ENCODE measurements around the gene SLC12A6. TPM values are rescaled to one million over a fixed set of nuclear protein-coding genes. Genes with fewer than 3 reads are reported as not detected.
A peak's percentile ranks its signal among the peaks of the same experiment; 100 is the strongest.
"Not testable (repeated sequence)": the region's sequence is repeated elsewhere in the genome, so short reads cannot be mapped to it uniquely, and the experiment has no call there.

SLC12A6 gene
- 10 to 100 TPM; 42.0 to 44.9 TPM for total RNA-seq

DNA sequence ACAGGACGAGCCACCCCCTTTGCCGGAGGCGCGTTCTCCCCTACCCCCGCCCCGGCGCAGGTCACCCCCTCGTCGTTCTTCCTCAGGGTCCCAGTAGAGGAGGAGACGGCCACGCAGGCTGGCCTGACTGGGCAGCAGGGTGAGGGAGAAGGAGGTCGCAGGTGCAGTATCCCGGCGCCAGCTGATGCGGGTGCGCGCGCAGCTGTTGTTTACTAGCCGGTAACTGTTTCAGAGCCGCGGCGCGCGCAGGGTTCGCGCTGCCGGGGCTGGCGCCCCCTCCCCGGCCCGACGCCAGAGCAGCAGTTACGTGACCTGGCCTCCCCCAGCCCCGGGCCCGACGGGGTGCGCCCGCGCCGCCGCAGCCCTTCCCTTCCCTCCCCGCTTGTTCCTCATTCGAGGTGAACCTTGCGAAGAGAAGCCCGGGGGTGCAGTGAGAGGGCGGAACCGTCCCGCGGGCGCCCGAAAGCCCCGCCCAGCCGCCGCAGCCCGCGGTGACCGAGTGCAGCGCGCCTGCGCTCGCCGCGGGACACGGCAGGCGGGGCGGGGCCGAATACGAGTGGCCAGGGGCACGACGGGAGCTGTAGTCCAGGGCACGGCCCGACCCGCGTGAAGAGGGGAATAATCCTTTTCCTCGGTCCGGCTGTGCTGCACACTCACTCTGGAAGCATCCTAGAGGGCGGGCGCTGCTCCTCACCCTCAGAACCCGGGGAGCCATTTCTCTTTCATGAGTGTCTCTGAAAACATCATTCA lies at the start of gene SLC12A6:
Gene SLC12A6, minus strand, starts transcription at position 225 of the 750 bp plus-strand sequence. CDS start 1,101 bp downstream, outside the sequence.
- Mint-ChIP-seq H3K36me3 (peaks cover 21% of the 10 kb centered on the region), H3K4me3 (peak within 1 kb of the TSS; percentile 96), H3K4me1 (peaks cover 40% of the 10 kb centered on the region), H3K9me3 (no peaks in the 10 kb centered on the region), H3K27me3 (no peaks in the 10 kb centered on the region), H3K27ac (peak within 1 kb of the TSS; percentile 99)
- peak; percentile 84 for ATAC-seq (ENCODE audit: low read depth)
- POLR2A ChIA-PET: interaction anchor here (0.8 to 5.3 kb wide), 12 partner anchors 10 to 246 kb away, joined by 3 to 66 read pairs (median 4); partner anchors contain the start of genes EMC7, GOLGA8B, KATNBL1 and LPCAT4
- DNase-seq: peak; percentile 98

- POLR2A ChIA-PET, H3K9me3 Mint-ChIP-seq, DNase-seq: not testable (repeated sequence)
Measured at GRCh38 chr15:34381829-34382521, 44.4 kb upstream of the SLC12A6 start.

GRCh38 chr15:34380491-34380890 lies 42.9 kb upstream of the SLC12A6 start:
- DNase-seq; H3K4me1 Mint-ChIP-seq; ATAC-seq (ENCODE audit: low read depth); POLR2A ChIA-PET; H3K27ac Mint-ChIP-seq; H3K4me3 Mint-ChIP-seq; H3K9me3 Mint-ChIP-seq; H3K27me3 Mint-ChIP-seq: not testable (repeated sequence)
- peaks cover 12% of the 10 kb centered on the region for H3K36me3 Mint-ChIP-seq

More at GRCh38 chr15:34381829-34382521, 44.4 kb upstream of the SLC12A6 start:
- H3K4me3 Mint-ChIP-seq; ATAC-seq (ENCODE audit: low read depth); H3K27me3 Mint-ChIP-seq; H3K4me1 Mint-ChIP-seq; H3K27ac Mint-ChIP-seq: not testable (repeated sequence)
- H3K36me3 Mint-ChIP-seq: peaks cover 10% of the 10 kb centered on the region

- H3K27ac Mint-ChIP-seq: no peak overlapping the region
- no peaks in the 10 kb centered on the region for H3K9me3 Mint-ChIP-seq
- peaks cover 12% of the 10 kb centered on the region for H3K36me3 Mint-ChIP-seq
- H3K4me1 Mint-ChIP-seq: no peaks in the 10 kb centered on the region
- no peaks in the 10 kb centered on the region for H3K27me3 Mint-ChIP-seq
- no peak for DNase-seq
- POLR2A ChIA-PET: interaction anchor here (1.1 kb wide), 1 partner anchor 9 kb away, joined by 3 read pairs; no protein-coding TSS in a partner anchor
- ATAC-seq (ENCODE audit: low read depth): no peak
- no peak overlapping the region for H3K4me3 Mint-ChIP-seq
Measured at GRCh38 chr15:34376856-34377255, 39.3 kb upstream of the SLC12A6 start.

DNA sequence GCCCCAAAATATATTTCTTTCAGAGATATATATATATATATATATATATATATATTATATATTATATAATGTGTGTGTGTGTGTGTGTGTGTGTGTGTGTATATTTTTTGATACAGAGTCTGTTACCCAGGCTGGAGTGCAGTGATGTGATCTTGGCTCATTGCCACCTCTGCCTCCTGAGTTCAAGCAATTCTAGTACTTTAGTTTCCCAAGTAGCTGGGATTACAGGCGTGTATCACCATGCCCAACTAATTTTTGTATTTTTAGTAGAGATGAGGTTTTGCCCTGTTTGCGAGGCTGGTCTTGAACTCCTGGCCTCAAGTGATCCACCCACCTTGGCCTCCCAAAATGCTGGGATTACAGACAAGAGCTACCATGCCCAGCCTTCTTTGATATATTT lies 38.0 kb upstream of the SLC12A6 start:
- H3K4me3 Mint-ChIP-seq; H3K27me3 Mint-ChIP-seq; H3K27ac Mint-ChIP-seq; POLR2A ChIA-PET; ATAC-seq (ENCODE audit: low read depth); H3K9me3 Mint-ChIP-seq; DNase-seq; H3K4me1 Mint-ChIP-seq: not testable (repeated sequence)
- peaks cover 17% of the 10 kb centered on the region for H3K36me3 Mint-ChIP-seq

DNA sequence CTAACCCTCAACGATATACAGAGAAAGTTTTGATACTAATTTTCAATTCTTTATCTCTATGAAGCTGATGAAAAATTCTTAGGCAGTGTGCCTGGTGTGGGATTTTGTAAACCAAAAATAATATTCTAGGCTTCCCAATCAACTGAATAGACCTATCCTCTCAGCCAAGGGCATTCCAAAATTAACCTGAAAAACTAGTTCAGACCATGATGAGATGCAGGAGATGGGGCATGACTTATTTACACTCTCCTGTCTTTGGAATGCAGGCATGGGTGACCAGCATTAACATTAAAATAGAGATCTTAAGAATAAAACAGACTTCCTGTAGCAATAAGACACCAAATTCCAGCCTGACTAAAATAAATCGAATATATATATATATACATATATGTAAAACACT lies 37.2 kb upstream of the SLC12A6 start:
- peaks cover 17% of the 10 kb centered on the region for H3K36me3 Mint-ChIP-seq
- peaks cover 6% of the 10 kb centered on the region for H3K4me1 Mint-ChIP-seq
- POLR2A ChIA-PET: no interaction called here
- no peak overlapping the region for H3K27ac Mint-ChIP-seq
- ATAC-seq (ENCODE audit: low read depth) (no peak), DNase-seq (no peak)
- H3K27me3 Mint-ChIP-seq: peaks cover 3% of the 10 kb centered on the region
- H3K4me3 Mint-ChIP-seq: no peak overlapping the region
- peaks cover 2% of the 10 kb centered on the region for H3K9me3 Mint-ChIP-seq

DNA sequence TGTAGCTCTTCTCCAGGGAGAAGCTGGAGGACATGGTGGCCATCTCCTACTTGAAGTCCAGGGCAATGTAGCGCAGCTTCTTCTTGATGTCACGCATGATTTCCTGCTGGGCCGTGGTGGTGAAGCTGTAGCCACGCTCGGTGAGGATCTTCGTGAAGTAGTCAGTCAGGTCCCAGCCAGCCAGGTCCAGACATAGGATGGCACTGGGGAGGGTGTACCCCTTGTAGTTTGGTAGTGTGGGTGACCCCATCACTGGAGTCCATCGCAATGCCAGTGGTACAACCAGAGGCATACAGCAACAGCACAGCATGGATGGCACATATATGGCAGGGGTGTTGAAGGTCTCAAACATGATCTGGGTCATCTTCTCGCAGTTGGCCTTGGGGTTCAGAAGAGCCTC lies 36.4 kb upstream of the SLC12A6 start:
- peaks cover 2% of the 10 kb centered on the region for H3K9me3 Mint-ChIP-seq
- POLR2A ChIA-PET: interaction anchor here (0.7 kb wide), 1 partner anchor 355 kb away, joined by 3 read pairs; no protein-coding TSS in a partner anchor
- peaks cover 14% of the 10 kb centered on the region for H3K36me3 Mint-ChIP-seq
- H3K4me3 Mint-ChIP-seq: no peak overlapping the region
- H3K27me3 Mint-ChIP-seq: peaks cover 3% of the 10 kb centered on the region
- H3K4me1 Mint-ChIP-seq: peaks cover 6% of the 10 kb centered on the region
- ATAC-seq (ENCODE audit: low read depth): no peak
- no peak for DNase-seq
- H3K27ac Mint-ChIP-seq: no peak overlapping the region

- Mint-ChIP-seq H3K36me3 (peaks cover 6% of the 10 kb centered on the region), H3K9me3 (peaks cover 2% of the 10 kb centered on the region), H3K4me3 (no peak overlapping the region), H3K27me3 (peaks cover 3% of the 10 kb centered on the region), H3K4me1 (peaks cover 9% of the 10 kb centered on the region), H3K27ac (no peak overlapping the region)
- POLR2A ChIA-PET: no interaction called here
- ATAC-seq (ENCODE audit: low read depth) (no peak), DNase-seq (no peak)
Measured at GRCh38 chr15:34370643-34371042, 33.1 kb upstream of the SLC12A6 start.

- H3K4me1 Mint-ChIP-seq: peaks cover 14% of the 10 kb centered on the region
- H3K4me3 Mint-ChIP-seq: no peak overlapping the region
- H3K27ac Mint-ChIP-seq: no peak overlapping the region
- peaks cover 6% of the 10 kb centered on the region for H3K36me3 Mint-ChIP-seq
- DNase-seq: no peak
- peaks cover 2% of the 10 kb centered on the region for H3K9me3 Mint-ChIP-seq
- peaks cover 3% of the 10 kb centered on the region for H3K27me3 Mint-ChIP-seq
- POLR2A ChIA-PET: no interaction called here
- ATAC-seq (ENCODE audit: low read depth): no peak
Measured at GRCh38 chr15:34370129-34370528, 32.5 kb upstream of the SLC12A6 start.

- peaks cover 27% of the 10 kb centered on the region for H3K4me1 Mint-ChIP-seq
Measured at GRCh38 chr15:34367101-34368081, 29.8 kb upstream of the SLC12A6 start, which contains the start of gene LPCAT4. LPCAT4 (minus strand) TSS chr15:34367196; CDS start chr15:34367100, 96 bp downstream.

GRCh38 chr15:34366271-34367065 lies 28.9 kb upstream of the SLC12A6 start:
- Mint-ChIP-seq H3K4me3 (peak overlapping the region; percentile 98), H3K36me3 (peaks cover 10% of the 10 kb centered on the region), H3K27ac (peak overlapping the region; percentile 85), H3K9me3 (peaks cover under 1% of the 10 kb centered on the region), H3K4me1 (peaks cover 26% of the 10 kb centered on the region), H3K27me3 (peaks cover 3% of the 10 kb centered on the region)
- DNase-seq (peak; percentile 73), ATAC-seq (ENCODE audit: low read depth) (peak; percentile 11)
- POLR2A ChIA-PET: interaction anchor here (0.6 to 3.6 kb wide), 15 partner anchors 12 to 302 kb away, joined by 3 to 39 read pairs (median 4); partner anchors contain the start of genes GOLGA8A, GOLGA8B, NOP10 and NUTM1

More at GRCh38 chr15:34367101-34368081, 29.8 kb upstream of the SLC12A6 start, which contains the start of gene LPCAT4:
- ATAC-seq (ENCODE audit: low read depth): peak; percentile 90
- peak within 1 kb of the TSS; percentile 97 for H3K27ac Mint-ChIP-seq
- POLR2A ChIA-PET: interaction anchor here (0.5 to 3.6 kb wide), 27 partner anchors 9 to 303 kb away, joined by 3 to 39 read pairs (median 4); partner anchors contain the start of genes EMC7, GOLGA8A, GOLGA8B and KATNBL1
- peaks cover 3% of the 10 kb centered on the region for H3K27me3 Mint-ChIP-seq
- DNase-seq: peak; percentile 95
- peaks cover 2% of the 10 kb centered on the region for H3K9me3 Mint-ChIP-seq
- peak within 1 kb of the TSS; percentile 98 for H3K4me3 Mint-ChIP-seq
- peaks cover 12% of the 10 kb centered on the region for H3K36me3 Mint-ChIP-seq

- H3K36me3 Mint-ChIP-seq: peaks cover 11% of the 10 kb centered on the region
- H3K4me1 Mint-ChIP-seq: peaks cover 28% of the 10 kb centered on the region
- no peak for ATAC-seq (ENCODE audit: low read depth)
- H3K9me3 Mint-ChIP-seq: no peaks in the 10 kb centered on the region
- peak overlapping the region; percentile 85 for H3K27ac Mint-ChIP-seq
- H3K4me3 Mint-ChIP-seq: peak overlapping the region; percentile 98
- DNase-seq: no peak
- H3K27me3 Mint-ChIP-seq: peaks cover 3% of the 10 kb centered on the region
- POLR2A ChIA-PET: interaction anchor here (1.0 to 3.6 kb wide), 8 partner anchors 13 to 218 kb away, joined by 3 to 39 read pairs (median 20); partner anchors contain the start of genes GOLGA8A, GOLGA8B, NOP10 and NUTM1
Measured at GRCh38 chr15:34365836-34366235, 28.3 kb upstream of the SLC12A6 start.

Measured in activated naive CD8-positive, alpha-beta T cell treated with anti-CD3 and anti-CD28 coated beads, Interleukin-2, amount 10 ng/mL, durations not matched to agents 7 days and 5 days (primary cell).